Measurements from ENCODE around the gene FOSL2. TPM values are rescaled to one million over a fixed set of nuclear protein-coding genes. Genes with fewer than 3 reads are reported as not detected.

The FOSL2 gene
- polyA plus RNA-seq, 3 donors = 24.8 to 270 (median 28.6) TPM

GRCh38 chr2:28437149-28437835, 44.6 kb downstream of the FOSL2 start:
- no peak overlapping the region for H3K4me3 Mint-ChIP-seq
- H3K27me3 Mint-ChIP-seq (ENCODE audit: low read depth in 3 of 3) = peaks cover 0 to 7% (median 3%) of the 10 kb centered on the region in 3 donors
- no peaks in the 10 kb centered on the region for H3K27me3 ChIP-seq (ENCODE audit: control insufficient read depth in 2 of 2, insufficient read depth in 2 of 2, low read length in 2 of 2)
- H3K4me2 ChIP-seq (replicated peaks; ENCODE audit: extremely low read depth, low read length, poor library complexity, severe bottlenecking) = no peak overlapping the region
- H3K9me3 Mint-ChIP-seq = peaks cover 0 to 4% (median 0%) of the 10 kb centered on the region in 7 donors
- H3K4me1 Mint-ChIP-seq = peaks cover 33% of the 10 kb centered on the region
- H3K4me1 ChIP-seq (ENCODE audit: control insufficient read depth in 1 of 2, insufficient read depth in 2 of 2, low read length in 2 of 2) = peaks cover 16 to 37% of the 10 kb centered on the region in 2 donors
- H3K79me2 ChIP-seq (ENCODE audit: insufficient read depth, low read length) = no peaks in the 10 kb centered on the region
- H3K27ac Mint-ChIP-seq = peak overlapping the region in 2 of 7 donors; percentile 45 to 46
- H3K4me3 ChIP-seq (replicated peaks in 1 of 3; ENCODE audit: low read depth in 2 of 3, low read length in 3 of 3) = no peak overlapping the region
- H4K20me1 ChIP-seq (ENCODE audit: insufficient read depth, low read length) = no peaks in the 10 kb centered on the region
- peak; percentile 56 to 67 (median 64) for DNase-seq
- intact Hi-C loops (cut with micrococcal nuclease) = no loop called here
- no peak overlapping the region for H2AFZ ChIP-seq (ENCODE audit: insufficient read depth, low read depth, low read length, poor library complexity, severe bottlenecking)
- no peak overlapping the region for H3K9ac ChIP-seq (ENCODE audit: insufficient read depth, low read length, poor library complexity, severe bottlenecking)
- H3K36me3 ChIP-seq (replicated peaks in 1 of 2; ENCODE audit: control insufficient read depth in 1 of 2, insufficient read depth in 2 of 2, low read length in 2 of 2) = no peaks in the 10 kb centered on the region
- no peaks in the 10 kb centered on the region for H3K36me3 Mint-ChIP-seq
- WGBS (ENCODE audit: insufficient coverage) = 62% methylated on average over 12 of the region's 18 CpGs
- H3K9me3 ChIP-seq (replicated peaks in 1 of 2; ENCODE audit: control insufficient read depth in 1 of 2, insufficient read depth in 1 of 2, low read length in 2 of 2) = no peaks in the 10 kb centered on the region
- TF ChIP-seq CTCF (IDR thresholded peaks at IDR 0.05) = no peak
- no peak overlapping the region for H3K27ac ChIP-seq (ENCODE audit: low read depth in 1 of 2, low read length in 2 of 2)

GRCh38 chr2:28437918-28438317, 45.3 kb downstream of the FOSL2 start:
- H3K4me3 ChIP-seq (replicated peaks in 1 of 3; ENCODE audit: low read depth in 2 of 3, low read length in 3 of 3) = no peak overlapping the region
- H3K4me1 ChIP-seq (ENCODE audit: control insufficient read depth in 1 of 2, insufficient read depth in 2 of 2, low read length in 2 of 2) = peaks cover 13 to 33% of the 10 kb centered on the region in 2 donors
- H3K79me2 ChIP-seq (ENCODE audit: insufficient read depth, low read length) = no peaks in the 10 kb centered on the region
- Mint-ChIP-seq H3K9me3 (peaks cover 0 to 3% (median 0%) of the 10 kb centered on the region in 7 donors), H3K27ac (peak overlapping the region in 2 of 7 donors; percentile 18 to 75), H3K27me3 (ENCODE audit: low read depth in 3 of 3) (peaks cover 0 to 7% (median 3%) of the 10 kb centered on the region in 3 donors), H3K4me1 (peaks cover 32% of the 10 kb centered on the region), H3K4me3 (no peak overlapping the region), H3K36me3 (no peaks in the 10 kb centered on the region)
- H4K20me1 ChIP-seq (ENCODE audit: insufficient read depth, low read length) = no peaks in the 10 kb centered on the region
- no peak overlapping the region for H3K27ac ChIP-seq (ENCODE audit: low read depth in 1 of 2, low read length in 2 of 2)
- no peak overlapping the region for H2AFZ ChIP-seq (ENCODE audit: insufficient read depth, low read depth, low read length, poor library complexity, severe bottlenecking)
- intact Hi-C loops (cut with micrococcal nuclease) = no loop called here
- H3K9me3 ChIP-seq (replicated peaks in 1 of 2; ENCODE audit: control insufficient read depth in 1 of 2, insufficient read depth in 1 of 2, low read length in 2 of 2) = no peaks in the 10 kb centered on the region
- 97% methylated on average over 3 of the region's 5 CpGs for WGBS (ENCODE audit: insufficient coverage)
- H3K27me3 ChIP-seq (ENCODE audit: control insufficient read depth in 2 of 2, insufficient read depth in 2 of 2, low read length in 2 of 2) = no peaks in the 10 kb centered on the region
- H3K4me2 ChIP-seq (replicated peaks; ENCODE audit: extremely low read depth, low read length, poor library complexity, severe bottlenecking) = no peak overlapping the region
- DNase-seq = no peak
- no peak overlapping the region for H3K9ac ChIP-seq (ENCODE audit: insufficient read depth, low read length, poor library complexity, severe bottlenecking)
- no peak for TF ChIP-seq CTCF (IDR thresholded peaks at IDR 0.05)
- no peaks in the 10 kb centered on the region for H3K36me3 ChIP-seq (replicated peaks in 1 of 2; ENCODE audit: control insufficient read depth in 1 of 2, insufficient read depth in 2 of 2, low read length in 2 of 2)

Data from CD14-positive monocyte (primary cell).